ENCODE results near the gene UCN2. TPM values are rescaled to one million over a fixed set of nuclear protein-coding genes. Genes with fewer than 3 reads are reported as not detected.

Gene UCN2
- total RNA-seq, 3 donors from 2014 or later (not counting 1 experiment from before 2014, with no cell fraction given) = not detected

- 59% methylated on average over 10 of the region's 10 CpGs for WGBS (ENCODE audit: insufficient coverage)
- Mint-ChIP-seq H3K27ac (peak overlapping the region in 1 of 2 donors; percentile 35), H3K27me3 (ENCODE audit: low read depth in 2 of 2) (peaks cover 7 to 19% of the 10 kb centered on the region in 2 donors), H3K4me1 (peaks cover 0 to 18% of the 10 kb centered on the region in 2 donors), H3K4me3 (no peak overlapping the region), H3K36me3 (no peaks in the 10 kb centered on the region), H3K9me3 (no peaks in the 10 kb centered on the region)
- no peaks in the 10 kb centered on the region for H3K4me1 ChIP-seq (ENCODE audit: control insufficient read depth, insufficient read depth, low read length)
- ATAC-seq = peak in 1 of 3 donors; percentile 58
- no peak overlapping the region for H3K4me3 ChIP-seq (ENCODE audit: low read length)
- H3K36me3 ChIP-seq (ENCODE audit: control insufficient read depth, insufficient read depth, low read length) = peaks cover 23% of the 10 kb centered on the region
- H3K27ac ChIP-seq (ENCODE audit: low read length) = no peak overlapping the region
- no peak for DNase-seq
- intact Hi-C loops (cut with micrococcal nuclease) = no loop called here
- TF ChIP-seq CTCF (IDR thresholded peaks at IDR 0.05) = no peak
- peaks cover 2% of the 10 kb centered on the region for H3K27me3 ChIP-seq (ENCODE audit: control insufficient read depth, insufficient read depth, low read length)
- H3K9me3 ChIP-seq (ENCODE audit: control insufficient read depth, insufficient read depth, low read length) = no peaks in the 10 kb centered on the region
These were observed 32.0 kb upstream of the UCN2 start for GRCh38 chr3:48595526-48596121.

DNA sequence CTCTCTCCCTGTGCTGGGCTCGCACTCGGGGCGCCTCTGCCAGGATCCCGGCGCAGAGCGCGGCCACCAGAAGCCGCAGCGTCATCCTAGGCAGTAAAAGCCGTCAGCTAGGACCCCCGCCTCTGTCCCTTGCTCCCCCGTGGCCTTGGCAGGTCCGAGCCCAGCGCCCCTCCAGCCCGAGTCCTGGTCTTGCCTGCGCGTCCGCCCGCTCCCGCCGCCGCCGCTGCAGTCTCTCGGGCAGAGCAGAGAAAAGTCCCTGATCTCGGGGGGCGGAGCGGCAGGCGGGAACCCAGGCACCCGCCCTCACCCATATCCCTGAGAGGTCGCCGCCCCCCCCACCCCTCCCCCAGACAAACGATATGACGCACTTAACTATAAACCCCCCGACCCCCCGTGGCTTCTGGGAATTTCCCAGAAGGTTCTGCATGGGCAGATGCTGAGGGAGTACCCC lies 31.5 kb upstream of the UCN2 start, which contains the start of gene COL7A1:
Gene COL7A1 (minus strand): TSS at position 255 of the 451 bp plus-strand sequence. CDS start 170 bp downstream, at position 85.
- Mint-ChIP-seq H3K36me3 (no peaks in the 10 kb centered on the region), H3K4me1 (peaks cover 0 to 18% of the 10 kb centered on the region in 2 donors), H3K27me3 (ENCODE audit: low read depth in 2 of 2) (peaks cover 7 to 20% of the 10 kb centered on the region in 2 donors), H3K9me3 (no peaks in the 10 kb centered on the region), H3K27ac (peak within 1 kb of the TSS in 1 of 2 donors; percentile 35), H3K4me3 (no peak within 1 kb of the TSS)
- Histone ChIP-seq H3K9me3 (ENCODE audit: control insufficient read depth, insufficient read depth, low read length) (no peaks in the 10 kb centered on the region), H3K27ac (ENCODE audit: low read length) (no peak within 1 kb of the TSS), H3K36me3 (ENCODE audit: control insufficient read depth, insufficient read depth, low read length) (peaks cover 18% of the 10 kb centered on the region), H3K4me1 (ENCODE audit: control insufficient read depth, insufficient read depth, low read length) (no peaks in the 10 kb centered on the region), H3K4me3 (ENCODE audit: low read length) (no peak within 1 kb of the TSS), H3K27me3 (ENCODE audit: control insufficient read depth, insufficient read depth, low read length) (peaks cover 2% of the 10 kb centered on the region)
- no peak for TF ChIP-seq CTCF (IDR thresholded peaks at IDR 0.05)
- intact Hi-C loops (cut with micrococcal nuclease) = no loop called here
- DNase-seq = peak in 1 of 2 donors; percentile 52
- ATAC-seq = peak in 2 of 3 donors; percentile 57 to 62
- WGBS (ENCODE audit: insufficient coverage) = 3% methylated on average over 33 of the region's 35 CpGs

- 34% methylated on average over 39 of the region's 39 CpGs for WGBS (ENCODE audit: insufficient coverage)
- Mint-ChIP-seq H3K36me3 (no peaks in the 10 kb centered on the region), H3K27ac (no peak overlapping the region), H3K4me1 (peaks cover 0 to 18% of the 10 kb centered on the region in 2 donors), H3K9me3 (no peaks in the 10 kb centered on the region), H3K27me3 (ENCODE audit: low read depth in 2 of 2) (peaks cover 12 to 25% of the 10 kb centered on the region in 2 donors), H3K4me3 (no peak overlapping the region)
- no peaks in the 10 kb centered on the region for H3K9me3 ChIP-seq (ENCODE audit: control insufficient read depth, insufficient read depth, low read length)
- peaks cover 12% of the 10 kb centered on the region for H3K36me3 ChIP-seq (ENCODE audit: control insufficient read depth, insufficient read depth, low read length)
- peaks cover 2% of the 10 kb centered on the region for H3K27me3 ChIP-seq (ENCODE audit: control insufficient read depth, insufficient read depth, low read length)
- H3K4me1 ChIP-seq (ENCODE audit: control insufficient read depth, insufficient read depth, low read length) = no peaks in the 10 kb centered on the region
- H3K27ac ChIP-seq (ENCODE audit: low read length) = no peak overlapping the region
- intact Hi-C loops (cut with micrococcal nuclease) = no loop called here
- TF ChIP-seq CTCF (IDR thresholded peaks at IDR 0.05) = no peak
- ATAC-seq = no peak
- DNase-seq = no peak
- no peak overlapping the region for H3K4me3 ChIP-seq (ENCODE audit: low read length)
These were observed 31.0 kb upstream of the UCN2 start for GRCh38 chr3:48594417-48595049.

All from natural killer cell (primary cell).